Stimulated activated CD4-positive, alpha-beta T cell treated with anti-CD3 and anti-CD28 coated beads, TNF-alpha, amount 100 ng/mL, for 4 hours (primary cell): ENCODE data around the gene CIC.
"Not testable (repeated sequence)": the region's sequence is repeated elsewhere in the genome, so short reads cannot be mapped to it uniquely, and the experiment has no call there.

Experiments used
- DNase-seq, 3 experiments: peaks; one replicate each; pipeline ENCODE4 v3.0.0-alpha.2; 2020; ENCODE audit warnings: low read depth in 3 of 3

Gene CIC

DNA sequence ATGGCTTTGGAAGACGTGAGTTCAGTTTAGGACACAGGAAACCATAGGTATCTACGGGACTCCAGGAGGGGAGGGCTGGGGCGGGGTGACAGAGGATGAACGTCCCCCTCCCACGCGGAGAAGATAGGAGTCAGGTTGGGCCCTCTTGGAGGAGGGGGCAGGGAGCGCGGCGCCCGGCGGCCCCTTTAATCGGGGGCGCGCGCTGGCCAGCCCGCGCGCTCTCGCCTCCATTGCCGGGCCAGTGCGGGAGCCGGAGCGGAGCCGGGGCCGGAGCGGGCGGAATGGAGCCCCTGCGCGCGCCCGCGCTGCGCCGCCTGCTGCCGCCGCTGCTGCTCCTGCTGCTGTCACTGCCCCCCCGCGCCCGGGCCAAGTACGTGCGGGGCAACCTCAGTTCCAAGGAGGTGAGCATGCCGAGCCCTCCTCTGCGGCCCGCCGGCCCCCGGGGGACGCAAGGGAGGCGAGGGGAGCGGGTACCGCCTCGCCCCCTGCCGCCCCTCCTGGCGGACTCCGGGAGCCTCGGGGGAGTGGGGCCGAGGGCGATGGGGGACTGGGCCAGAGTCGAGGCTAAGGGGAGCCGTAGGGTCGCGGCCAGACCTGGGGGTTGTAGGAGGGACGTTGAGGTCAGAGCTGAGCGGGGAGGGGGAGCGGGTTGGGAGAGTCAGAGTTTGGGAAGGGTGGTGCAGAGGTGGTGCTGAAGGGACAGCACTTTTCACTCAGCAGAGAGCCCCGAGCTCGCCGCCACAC lies 44.2 kb downstream of the CIC start, which contains the start of gene TMEM145:
Gene TMEM145, plus strand, starts transcription at position 214 of the 744 bp plus-strand sequence. Its CDS starts 68 bp downstream, at position 282.
- no peak for DNase-seq

DNA sequence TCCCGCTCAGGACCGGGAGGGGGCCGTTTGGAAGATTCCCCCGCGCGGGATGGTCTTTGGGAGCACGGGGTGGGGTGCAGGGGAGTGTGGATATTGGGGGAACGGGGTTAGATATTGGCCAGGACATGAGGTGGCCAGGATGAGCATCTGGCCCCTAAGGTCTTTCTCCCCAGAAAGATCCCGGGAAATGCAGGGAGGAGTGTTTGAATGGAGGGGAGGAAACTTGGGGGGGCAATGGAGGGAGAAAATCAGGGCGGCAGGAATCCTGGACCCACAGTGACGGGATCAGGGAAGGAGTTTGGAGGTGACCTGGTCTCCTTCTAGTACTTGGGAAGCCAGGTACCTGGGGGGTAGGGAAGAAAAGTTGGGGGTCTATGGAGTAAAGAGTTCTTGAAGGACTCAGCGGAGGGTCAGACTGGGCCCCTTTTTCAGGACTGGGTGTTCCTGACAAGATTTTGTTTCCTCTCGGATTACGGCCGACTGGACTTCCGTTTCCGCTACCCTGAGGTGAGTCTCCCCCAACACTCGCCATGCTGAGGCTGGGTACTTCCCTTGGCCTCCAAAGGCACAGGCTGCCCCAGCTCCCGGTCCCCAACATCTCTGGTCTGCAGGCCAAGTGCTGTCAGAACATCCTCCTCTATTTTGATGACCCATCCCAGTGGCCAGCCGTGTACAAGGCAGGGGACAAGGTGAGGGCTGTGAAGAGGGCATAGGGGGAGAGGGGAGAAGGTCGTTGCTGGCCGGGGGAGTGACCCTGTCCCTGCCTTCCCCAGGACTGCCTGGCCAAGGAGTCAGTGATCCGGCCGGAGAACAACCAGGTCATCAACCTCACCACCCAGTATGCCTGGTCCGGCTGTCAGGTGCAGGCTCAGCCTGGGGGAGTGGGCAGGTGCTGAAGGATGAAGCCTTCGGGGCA lies 45.0 kb downstream of the CIC start:
- no peak for DNase-seq

DNA sequence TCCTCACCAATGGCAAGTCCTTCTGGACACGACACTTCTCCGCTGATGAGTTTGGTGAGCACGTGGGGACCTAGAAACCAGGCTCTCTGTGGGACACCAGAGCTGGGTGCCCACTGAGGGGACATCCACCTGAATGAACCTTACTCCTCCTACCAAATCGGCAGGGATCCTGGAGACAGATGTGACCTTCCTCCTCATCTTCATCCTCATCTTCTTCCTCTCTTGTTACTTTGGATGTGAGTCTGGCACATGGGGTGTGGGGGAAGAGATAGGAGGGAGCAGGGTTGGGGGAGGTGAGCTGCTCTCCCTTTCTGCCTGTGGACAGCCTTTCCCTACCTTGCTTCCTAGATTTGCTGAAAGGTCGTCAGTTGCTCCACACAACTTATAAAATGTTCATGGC lies 46.0 kb downstream of the CIC start:
- DNase-seq = no peak

DNA sequence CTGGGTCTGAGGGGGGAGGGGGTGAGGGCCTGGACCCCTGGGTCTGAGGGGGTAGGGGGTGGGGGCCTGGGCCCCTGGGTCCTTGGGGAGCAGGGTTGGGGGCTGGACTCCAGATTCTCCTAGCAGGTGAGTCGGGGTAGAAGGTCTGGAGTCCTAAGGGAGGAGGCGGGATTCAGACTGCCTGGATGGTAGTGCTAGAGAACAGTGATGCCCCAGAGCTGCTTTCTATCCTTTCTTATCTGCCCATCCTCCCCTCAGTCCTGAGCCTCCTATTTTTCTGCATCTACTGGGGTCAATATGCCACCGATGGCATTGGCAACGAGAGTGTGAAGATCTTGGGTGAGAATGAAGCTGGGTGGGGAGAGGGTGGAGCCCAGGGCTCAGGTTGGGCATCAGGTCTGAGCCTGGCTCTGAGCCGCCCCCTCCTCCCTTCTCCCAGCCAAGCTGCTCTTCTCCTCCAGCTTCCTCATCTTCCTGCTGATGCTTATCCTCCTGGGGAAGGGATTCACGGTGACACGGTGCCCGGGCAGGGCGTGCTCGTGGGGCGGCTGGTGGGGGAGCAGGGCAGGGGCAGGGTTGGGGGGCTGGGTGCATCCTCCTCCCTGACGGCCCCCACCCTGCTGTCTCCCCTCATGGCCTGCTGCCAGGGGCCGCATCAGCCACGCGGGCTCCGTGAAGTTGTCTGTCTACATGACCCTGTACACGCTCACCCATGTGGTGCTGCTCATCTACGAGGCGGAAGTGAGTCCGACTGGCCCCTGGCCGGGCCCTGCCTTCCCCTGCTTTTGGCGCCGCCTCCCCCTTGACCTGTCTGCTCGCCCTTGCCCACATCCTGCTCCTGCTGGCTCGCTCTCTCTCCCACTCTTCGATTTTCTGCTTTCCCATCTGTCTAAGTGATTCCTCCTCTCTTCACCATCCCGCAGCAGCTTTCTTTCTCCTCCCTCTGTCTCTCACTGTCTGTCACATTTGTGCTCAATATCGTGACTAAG lies 47.5 kb downstream of the CIC start:
- no peak for DNase-seq

DNA sequence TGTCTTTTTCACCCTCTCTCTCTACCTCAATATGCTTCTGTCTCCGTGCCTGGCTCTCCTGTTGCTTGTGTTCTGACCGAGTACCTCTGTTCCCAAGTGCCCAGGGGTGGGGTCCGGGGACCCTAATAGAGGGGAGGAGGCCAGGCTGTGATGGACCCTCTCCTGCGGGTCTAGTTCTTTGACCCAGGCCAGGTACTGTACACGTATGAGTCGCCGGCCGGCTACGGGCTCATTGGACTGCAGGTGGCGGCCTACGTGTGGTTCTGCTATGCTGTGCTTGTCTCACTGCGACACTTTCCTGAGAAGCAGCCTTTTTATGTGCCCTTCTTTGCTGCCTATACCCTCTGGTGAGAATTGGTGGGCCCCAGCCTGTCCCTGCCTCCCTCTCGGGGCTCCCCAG lies 48.5 kb downstream of the CIC start:
- DNase-seq = no peak

DNA sequence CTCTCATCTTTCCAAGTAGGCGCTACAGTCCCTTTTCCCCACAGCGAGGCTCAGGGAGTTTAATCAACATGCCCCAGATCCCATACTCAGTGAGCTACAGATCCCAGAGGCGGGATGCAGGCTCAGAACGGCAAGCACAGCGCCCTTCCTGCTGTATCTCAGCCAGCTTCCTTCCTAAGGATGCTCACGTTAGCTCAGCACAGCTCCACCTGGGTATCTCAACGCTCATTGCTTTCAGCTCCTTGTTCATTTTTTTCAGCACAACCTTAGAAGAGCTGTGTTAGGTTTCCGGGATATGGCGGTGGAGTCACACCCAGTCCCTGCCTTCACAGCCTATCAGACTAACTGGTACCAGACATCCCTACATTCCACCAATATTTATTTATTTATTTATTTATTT lies 53.3 kb downstream of the CIC start:
- no peak for DNase-seq

DNA sequence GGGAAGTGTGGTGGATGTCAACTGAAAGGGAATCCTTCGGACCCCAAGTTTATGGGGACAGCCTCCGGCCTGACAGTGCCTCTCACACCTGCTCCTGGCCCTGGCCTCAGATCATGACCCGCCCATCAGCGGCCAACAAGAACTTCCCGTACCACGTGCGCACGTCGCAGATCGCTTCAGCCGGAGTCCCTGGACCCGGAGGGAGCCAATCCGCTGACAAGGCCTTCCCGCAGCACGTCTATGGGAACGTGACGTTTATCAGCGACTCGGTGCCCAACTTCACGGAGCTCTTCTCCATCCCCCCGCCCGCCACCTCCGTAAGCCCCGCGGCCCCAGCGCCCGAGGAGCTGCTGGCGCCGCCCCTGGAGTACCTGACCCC lies 54.4 kb downstream of the CIC start:
- no peak for DNase-seq

DNA sequence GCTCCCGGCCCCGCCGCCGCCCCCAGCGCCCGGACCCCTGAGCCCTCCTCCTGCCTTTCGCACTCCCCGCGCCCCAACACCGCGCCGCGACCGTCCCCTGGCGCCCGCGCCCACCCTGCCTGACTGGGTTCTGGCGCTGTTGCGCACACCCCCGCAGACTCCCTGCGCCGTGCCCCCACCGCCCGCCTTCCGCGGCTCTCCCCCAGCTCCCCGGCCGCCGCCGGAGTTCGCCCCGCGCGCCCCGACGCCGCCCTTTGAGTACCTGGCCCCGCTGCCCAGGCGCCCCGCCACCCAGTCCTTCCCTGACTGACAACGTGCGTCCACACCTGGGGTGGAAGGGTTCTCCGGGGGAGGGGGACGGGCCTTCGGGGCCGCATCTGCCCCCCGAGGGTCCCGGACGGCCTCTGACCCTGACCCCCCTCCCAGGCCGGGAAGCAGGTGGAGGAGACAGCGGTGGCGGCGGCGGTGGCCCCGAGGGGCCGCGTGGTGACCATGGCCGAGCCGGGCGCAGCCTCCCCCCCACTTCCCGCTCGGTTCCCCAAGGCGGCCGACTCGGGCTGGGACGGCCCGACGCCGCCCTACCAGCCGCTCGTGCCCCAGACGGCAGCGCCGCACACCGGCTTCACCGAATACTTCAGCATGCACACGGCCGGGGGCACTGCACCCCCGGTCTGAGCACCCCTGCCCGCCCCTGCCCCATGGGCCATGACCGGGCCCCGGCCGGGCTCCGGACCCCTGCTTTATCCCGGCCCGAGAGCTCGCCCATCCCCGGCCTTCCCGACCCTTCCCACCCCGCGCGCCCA lies 55.0 kb downstream of the CIC start:
- DNase-seq = no peak

DNA sequence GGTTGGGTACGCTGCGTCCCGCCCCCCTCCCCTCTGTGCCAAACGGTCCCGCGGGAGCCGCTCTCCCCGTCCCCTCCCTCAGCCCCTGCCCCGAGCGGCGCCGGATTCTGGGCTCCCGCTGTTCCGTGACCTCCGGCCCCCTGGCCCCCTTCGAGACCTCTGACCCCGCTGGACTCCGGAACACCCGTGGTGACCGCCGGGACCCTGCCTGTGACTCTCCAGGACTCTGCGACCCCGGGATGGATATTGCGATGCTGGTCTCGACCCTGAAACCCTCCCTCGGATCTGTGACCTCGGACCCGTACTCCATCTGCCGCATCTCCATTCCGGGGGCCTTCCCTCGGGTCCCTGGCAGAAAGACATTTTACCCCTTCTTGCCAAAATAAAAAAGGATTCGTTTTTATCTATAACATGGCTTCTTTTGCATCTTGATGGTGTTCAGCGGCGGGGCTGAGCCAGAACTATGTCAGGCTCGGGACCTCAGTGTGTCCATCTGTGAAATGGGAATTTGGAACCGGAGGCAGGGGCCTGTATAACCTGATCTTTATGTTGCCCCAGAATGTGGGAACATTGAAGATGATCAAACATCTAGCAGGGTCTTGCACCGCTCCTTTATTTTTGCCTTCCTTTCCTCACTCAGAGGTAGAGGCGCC lies 55.7 kb downstream of the CIC start:
- no peak for DNase-seq

DNA sequence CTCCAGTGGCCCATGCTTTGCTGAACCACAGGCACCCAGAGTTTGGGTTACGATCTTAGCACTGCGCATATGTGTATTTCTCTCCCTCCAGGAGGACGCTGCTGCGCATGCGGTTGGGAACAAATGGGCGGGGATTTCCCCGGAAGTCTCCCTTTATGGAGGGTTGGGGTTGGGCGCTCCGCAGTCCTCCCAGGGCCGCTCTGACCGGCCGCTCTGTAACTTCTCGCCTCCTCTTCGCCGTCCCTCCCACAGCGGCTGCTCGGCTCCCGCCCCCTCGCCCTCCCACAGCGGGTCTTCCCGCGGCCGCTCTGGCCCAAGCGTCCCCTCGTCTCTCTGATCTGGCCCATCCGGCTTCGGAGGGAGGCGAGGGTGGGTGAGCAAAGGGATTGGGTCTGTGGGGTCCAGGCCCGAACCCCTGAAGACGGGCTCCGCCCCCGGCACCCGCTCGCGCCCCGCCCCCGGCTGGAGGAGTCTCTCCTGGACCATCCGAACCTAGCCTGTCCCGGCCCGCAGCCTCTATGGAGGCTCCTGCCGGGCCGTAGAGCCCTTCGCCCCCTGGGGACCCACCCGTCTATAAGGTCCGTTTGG lies 56.4 kb downstream of the CIC start, which contains the start of gene MEGF8:
Gene MEGF8, plus strand, starts transcription at position 328 of the 588 bp plus-strand sequence. CDS start 609 bp downstream, outside the sequence.
- peak; percentile 96 to 97 (median 96) for DNase-seq

DNA sequence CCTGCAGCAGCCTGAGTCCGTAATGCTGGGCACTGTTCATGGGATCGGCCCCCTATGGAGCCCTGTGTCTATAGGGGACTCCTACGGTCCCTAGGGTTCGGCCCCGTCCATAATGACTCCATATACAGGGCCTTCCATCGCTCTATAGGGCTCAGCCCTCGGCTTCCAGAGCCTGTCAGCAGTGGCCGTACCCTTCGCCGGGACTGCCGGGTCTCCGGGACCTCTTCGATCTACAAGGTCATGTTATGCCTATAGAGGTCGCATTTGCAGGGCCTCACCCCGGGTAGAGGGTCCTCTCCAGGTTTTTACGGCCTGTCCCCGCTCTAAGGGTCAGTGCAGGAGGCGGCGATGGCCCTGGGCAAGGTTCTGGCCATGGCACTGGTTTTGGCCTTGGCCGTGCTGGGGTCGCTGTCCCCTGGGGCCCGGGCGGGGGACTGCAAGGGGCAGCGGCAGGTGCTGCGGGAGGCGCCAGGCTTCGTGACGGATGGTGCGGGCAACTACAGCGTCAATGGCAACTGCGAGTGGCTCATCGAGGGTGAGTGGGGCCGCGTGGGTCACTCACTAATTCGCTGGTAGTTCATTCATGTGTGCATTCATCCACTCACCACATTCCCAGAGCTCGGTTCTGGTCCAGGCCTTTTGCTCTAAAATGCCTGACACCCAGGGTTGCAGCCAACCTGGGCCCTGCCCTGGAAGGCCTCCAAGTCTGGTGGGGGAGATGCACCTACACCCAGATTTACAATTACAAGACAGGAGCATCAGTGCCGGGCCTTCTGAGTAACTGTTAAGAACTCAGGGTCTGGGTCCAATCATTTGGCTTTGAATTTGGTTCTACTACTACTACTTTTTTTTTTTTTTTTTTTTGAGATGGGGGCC lies 57.1 kb downstream of the CIC start:
- DNase-seq = no peak

DNA sequence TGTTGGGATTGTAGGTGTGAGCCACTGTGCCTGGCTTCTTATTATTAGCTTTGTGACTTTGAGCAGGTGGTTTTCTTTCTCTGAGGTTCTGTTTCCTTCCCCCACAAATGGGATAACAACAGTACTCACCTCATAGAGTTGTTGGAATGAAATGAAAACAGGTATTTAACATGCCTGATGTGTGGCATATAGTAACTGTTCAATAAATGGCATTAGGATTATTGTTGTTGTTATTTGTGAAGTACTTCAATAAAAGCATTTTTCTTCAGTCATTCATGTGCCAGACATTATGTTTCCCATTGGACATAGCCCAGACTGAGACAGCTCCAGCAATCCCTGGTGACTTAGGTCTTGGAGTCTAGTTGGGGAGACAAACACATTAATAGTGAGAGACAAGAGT lies 57.9 kb downstream of the CIC start:
- DNase-seq = no peak

DNA sequence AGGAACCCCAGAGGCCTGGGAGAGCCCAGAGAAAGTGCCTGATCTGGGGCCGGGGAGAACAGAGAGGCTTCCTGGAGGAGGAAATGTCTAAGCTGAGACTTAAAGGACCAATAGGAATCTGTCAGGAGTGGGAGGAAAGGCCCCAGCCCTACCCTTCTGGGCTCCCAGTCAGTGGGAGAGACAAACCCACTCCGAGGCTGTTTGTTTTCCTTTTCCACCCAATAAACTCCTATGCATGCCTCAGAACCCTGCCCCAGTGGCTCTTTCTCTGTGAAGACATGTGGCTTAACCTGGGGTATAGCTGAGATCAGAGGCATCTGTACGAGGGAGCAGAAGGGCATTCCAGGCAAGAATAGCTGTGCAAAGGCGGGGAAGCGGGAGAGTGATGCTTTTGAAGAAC lies 58.3 kb downstream of the CIC start:
- no peak for DNase-seq

DNA sequence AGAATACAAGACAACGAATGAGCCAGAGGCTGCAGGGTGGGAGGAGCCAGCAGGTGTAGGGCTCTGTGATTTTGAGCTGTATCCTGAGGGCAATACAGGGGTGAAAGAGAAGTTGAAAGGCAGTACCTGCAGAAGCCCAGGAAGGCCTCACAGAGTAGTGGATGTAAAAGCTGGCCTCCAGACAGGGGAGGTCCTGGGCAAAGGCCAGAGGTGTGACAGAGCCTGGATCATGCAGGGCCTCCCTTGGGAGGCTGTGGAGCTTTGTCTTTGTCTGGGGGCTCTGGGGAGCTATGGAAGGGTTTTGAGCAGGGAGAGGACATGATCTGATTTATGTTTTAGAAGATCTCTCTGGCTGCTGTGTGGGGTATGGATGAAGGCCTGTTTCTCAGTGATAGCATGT lies 59.1 kb downstream of the CIC start:
- DNase-seq = no peak

DNA sequence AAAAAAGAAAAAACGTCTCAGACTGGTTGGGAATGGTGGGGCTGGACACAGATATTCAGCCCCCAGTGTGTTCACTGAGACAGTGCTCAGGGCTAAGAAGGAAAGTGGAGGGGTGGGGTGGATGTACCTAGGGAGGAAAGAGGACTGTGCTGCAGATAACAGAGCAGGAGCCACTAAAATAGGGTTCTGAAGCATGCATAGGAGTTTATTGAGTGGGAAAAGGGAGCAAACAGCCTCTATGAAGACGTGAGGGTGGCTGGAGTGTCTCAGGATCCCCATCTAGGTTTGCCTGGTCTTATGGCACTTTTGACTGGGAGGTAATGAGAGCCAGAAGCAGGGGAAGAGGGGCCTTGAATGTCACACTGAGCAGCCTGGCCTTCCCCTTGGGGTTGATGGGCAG lies 59.8 kb downstream of the CIC start:
- DNase-seq = no peak

DNA sequence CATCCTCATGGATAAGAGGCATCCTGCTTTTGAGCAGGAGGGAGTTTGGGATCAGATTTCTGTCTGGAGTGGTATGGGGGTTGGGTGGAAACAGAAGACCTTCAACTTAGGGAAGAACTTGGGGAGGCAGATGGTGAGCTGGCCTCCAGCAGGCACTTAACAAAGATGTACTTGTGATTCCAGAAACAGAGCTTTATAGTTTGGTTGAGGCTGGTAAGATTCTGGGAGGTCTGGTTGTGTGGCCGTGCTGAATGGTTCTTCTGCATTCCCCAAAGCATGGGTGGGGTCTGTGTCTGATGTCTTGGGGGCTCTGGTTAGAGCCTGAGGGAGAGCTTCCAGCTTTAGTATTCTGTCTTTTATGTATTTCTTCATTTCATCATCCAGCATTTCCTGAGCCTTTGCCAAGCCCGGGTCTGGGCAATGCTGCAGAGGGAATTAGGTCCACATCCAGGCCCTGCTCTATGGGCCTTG lies 61.2 kb downstream of the CIC start:
- no peak for DNase-seq

DNA sequence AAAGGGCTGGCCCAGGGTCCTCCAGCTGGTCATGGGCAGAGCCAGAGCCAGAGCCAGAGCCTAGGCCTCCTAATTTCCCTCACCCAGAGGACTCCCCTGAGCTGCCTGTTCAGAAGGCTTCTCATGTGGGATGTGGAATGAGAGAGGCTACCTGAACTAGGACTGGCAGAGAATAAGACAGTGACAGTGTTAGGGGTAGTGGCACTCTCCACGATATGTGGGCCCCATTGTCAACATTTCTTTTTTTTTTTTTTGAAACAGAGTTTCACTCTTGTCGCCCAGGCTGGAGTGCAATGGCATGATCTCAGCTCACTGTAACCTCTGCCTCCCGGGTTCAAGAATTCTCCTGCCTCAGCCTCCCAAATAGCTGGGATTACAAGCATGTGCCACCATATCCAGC lies 62.3 kb downstream of the CIC start:
- DNase-seq = not testable (repeated sequence)

DNA sequence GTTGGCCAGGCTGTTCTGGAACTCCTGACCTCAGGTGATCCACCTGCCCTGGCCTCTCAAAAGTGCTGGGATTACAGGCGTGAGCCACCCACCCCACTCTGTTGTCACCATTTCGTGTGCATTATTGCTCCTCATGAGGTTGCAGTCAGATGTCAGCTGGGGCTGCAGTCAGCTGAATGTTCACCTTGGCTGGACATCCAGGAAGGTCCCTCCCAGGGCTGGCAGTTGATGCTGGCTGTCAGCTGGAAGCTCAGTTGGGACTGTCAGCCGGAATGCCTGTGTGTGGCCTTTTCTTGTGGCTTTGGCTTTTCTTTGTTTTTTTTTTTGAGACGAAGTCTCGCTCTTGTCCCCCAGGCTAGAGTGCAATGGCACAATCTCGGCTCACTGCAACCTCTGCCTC lies 63.0 kb downstream of the CIC start:
- no peak for DNase-seq

DNA sequence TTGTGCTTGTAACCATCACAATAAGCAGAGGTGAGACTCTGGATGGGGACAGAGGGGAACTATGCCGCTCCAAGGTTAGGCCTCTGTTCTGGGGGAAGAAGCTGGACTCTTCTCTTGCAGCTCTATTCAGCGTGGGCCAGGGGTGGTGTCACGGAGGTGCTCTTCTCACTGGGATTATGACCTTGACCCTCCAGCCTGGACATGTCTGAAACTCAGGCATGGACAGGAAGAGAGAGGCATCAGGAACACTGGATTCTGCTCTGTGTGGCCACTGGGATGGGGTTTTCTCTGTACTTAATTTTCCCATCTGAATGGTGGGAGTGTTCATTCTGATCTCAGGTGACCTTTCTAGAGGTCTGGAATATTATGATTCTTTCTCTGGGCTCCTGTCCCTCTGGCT lies 64.0 kb downstream of the CIC start:
- DNase-seq = no peak
